Measurements from ENCODE around the gene PRMT1. TPM values are rescaled to one million over a fixed set of nuclear protein-coding genes. Genes with fewer than 3 reads are reported as not detected.

PRMT1 gene
- total and polyA plus RNA-seq, 2 of the 13 experiments (the other 11 are each of a cell fraction or from before 2014, with no cell fraction given), result 324 to 374 TPM

DNA sequence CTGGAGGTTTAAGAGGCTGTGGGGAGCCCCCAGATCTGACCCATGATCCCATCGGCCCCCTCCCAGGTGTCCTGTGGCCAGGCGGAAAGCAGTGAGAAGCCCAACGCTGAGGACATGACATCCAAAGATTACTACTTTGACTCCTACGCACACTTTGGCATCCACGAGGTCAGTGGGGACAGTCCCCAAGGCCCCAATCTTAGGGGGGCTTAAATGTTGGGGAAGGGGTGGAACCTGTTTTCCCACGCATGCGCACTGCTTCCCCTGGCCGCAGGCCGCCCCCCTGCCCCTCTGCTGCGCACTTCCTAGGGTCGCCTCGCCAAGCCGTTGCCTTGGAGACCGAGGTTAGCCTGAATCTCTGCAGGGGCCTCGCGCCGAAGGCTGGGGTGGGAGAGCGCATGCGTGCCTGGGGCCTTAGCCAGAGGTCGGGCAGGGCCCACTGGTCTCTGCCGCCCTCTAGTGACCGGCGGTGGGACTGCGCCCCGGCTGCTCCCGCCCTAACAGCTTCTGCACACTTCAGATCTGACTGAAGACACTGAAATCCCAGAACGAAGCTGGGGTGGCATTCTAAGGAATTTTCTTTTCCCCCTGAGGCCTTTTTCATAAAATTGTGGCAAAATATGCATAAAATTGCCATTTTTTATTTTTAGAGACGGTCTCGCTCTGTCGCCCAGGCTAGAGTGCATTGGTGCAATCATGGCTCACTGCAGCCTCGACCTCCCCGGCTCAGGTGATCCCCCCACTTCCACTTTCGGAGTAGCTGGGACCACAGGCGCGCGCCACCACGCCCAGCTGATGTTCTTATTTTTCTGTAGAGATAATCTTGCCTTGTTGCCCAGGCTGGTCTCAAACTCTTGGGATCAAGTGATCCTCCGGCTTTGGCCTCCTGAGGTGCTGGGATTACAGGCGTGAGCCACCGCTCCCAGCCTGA, 3.6 kb downstream of the PRMT1 start (continued):
- TF ChIP-seq ZNF609 (CRISPR knock-in tag; IDR thresholded peaks at IDR 0.05; ENCODE audit: borderline replicate concordance) (no peak), ZBTB38 (CRISPR knock-in tag; IDR thresholded peaks at IDR 0.05) (0 out of 2 replicates have a peak, but pooled peaks have one; percentile 33), KMT2B (CRISPR knock-in tag; IDR thresholded peaks at IDR 0.05) (peak; percentile 65), FOXO4 (CRISPR knock-in tag; conservative IDR thresholded peaks at IDR 0.05) (no peak), ZNF737 (CRISPR knock-in tag; IDR thresholded peaks at IDR 0.05; ENCODE audit: borderline replicate concordance) (no peak), ZNF740 (CRISPR knock-in tag; IDR thresholded peaks at IDR 0.05) (no peak), SALL1 (CRISPR knock-in tag; IDR thresholded peaks at IDR 0.05) (peak; percentile 44; the same call in 1 of the 2 replicates), BORCS8-MEF2B (CRISPR knock-in tag; IDR thresholded peaks at IDR 0.05) (peak; percentile 41; the same call in 1 of the 2 replicates), IKZF1 (IDR thresholded peaks at IDR 0.05) (no peak)

All from HepG2 (cell line).